ENCODE data around the gene YIF1B. TPM values are rescaled to one million over a fixed set of nuclear protein-coding genes. Genes with fewer than 3 reads are reported as not detected.

Gene YIF1B
- total RNA-seq, 1 donor from 2014 or later: 29.6 TPM

DNA sequence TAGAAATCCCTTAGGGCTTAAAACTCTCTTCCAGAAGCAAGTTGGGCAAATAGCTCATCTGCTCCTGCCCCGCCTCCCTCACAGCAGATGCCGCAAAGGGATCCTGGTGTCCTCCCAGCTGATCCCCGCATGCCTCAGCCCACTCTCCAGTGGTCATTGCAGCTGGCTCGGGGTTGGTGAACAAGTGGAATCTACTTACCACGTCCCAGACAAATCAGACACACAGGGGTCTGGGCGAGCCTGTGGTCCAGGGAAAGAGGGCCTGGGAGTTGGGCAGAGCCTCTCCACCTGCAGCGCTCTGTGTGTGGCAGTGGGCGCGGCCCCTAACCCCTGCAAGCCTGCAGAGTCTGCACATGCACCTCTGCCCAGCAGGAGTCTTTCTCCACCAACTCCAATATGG lies 22.5 kb downstream of the YIF1B start:
- Mint-ChIP-seq H3K27ac (peak overlapping the region; percentile 37), H3K27me3 (no peaks in the 10 kb centered on the region), H3K4me1 (ENCODE audit: low read depth) (no peaks in the 10 kb centered on the region), H3K9me3 (ENCODE audit: low read depth) (no peaks in the 10 kb centered on the region), H3K36me3 (ENCODE audit: insufficient read depth) (peaks cover 12% of the 10 kb centered on the region), H3K4me3 (ENCODE audit: low read depth) (no peak overlapping the region)
- TF ChIP-seq, protein P1, sequence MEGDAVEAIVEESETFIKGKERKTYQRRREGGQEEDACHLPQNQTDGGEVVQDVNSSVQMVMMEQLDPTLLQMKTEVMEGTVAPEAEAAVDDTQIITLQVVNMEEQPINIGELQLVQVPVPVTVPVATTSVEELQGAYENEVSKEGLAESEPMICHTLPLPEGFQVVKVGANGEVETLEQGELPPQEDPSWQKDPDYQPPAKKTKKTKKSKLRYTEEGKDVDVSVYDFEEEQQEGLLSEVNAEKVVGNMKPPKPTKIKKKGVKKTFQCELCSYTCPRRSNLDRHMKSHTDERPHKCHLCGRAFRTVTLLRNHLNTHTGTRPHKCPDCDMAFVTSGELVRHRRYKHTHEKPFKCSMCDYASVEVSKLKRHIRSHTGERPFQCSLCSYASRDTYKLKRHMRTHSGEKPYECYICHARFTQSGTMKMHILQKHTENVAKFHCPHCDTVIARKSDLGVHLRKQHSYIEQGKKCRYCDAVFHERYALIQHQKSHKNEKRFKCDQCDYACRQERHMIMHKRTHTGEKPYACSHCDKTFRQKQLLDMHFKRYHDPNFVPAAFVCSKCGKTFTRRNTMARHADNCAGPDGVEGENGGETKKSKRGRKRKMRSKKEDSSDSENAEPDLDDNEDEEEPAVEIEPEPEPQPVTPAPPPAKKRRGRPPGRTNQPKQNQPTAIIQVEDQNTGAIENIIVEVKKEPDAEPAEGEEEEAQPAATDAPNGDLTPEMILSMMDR (IDR thresholded peaks at IDR 0.05; ENCODE audit: unreplicated experiment): no peak
- DNase-seq (ENCODE audit: low spot score, unreplicated experiment): no peak

DNA sequence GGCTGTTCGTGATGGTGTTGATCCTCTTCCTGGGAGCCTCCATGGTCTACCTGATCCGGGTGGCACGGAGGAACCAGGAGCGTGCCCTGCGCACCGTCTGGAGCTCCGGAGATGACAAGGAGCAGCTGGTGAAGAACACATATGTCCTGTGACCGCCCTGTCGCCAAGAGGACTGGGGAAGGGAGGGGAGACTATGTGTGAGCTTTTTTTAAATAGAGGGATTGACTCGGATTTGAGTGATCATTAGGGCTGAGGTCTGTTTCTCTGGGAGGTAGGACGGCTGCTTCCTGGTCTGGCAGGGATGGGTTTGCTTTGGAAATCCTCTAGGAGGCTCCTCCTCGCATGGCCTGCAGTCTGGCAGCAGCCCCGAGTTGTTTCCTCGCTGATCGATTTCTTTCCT lies 23.9 kb downstream of the YIF1B start:
- DNase-seq (ENCODE audit: low spot score, unreplicated experiment): no peak
- Mint-ChIP-seq H3K9me3 (ENCODE audit: low read depth) (no peaks in the 10 kb centered on the region), H3K27ac (peak overlapping the region; percentile 71)

DNA sequence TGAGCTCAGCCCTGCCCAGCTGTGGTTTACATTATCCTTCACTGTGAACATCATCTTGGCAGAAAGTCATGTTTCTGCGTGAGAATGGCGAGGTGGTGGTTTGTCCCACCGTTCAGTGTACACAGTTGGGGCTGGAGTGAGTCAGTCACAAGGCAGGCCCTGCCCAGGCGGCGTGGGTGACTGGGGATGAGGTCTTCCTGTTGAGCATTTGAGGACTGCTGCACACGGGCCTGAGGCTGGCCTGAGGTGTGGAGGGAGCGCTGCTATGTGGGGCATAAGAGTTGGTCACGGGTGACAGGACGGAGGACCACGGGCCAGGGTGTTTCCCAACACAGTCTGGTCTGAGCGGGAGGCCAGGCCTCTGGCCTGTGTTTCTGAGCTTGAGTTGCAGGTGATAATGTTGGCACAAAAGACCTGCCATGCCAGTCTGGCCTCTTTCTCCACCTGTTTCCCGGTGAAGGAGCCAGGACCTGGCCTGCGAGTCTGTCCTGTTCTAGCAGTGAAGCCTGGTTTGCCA lies 25.1 kb downstream of the YIF1B start:
- no peak overlapping the region for H3K27ac Mint-ChIP-seq
- no peaks in the 10 kb centered on the region for H3K27me3 Mint-ChIP-seq
- no peak for DNase-seq (ENCODE audit: low spot score, unreplicated experiment)
- H3K36me3 Mint-ChIP-seq (ENCODE audit: insufficient read depth): peaks cover 20% of the 10 kb centered on the region
- TF ChIP-seq, protein P1 (IDR thresholded peaks at IDR 0.05; ENCODE audit: unreplicated experiment): no peak
- H3K4me1 Mint-ChIP-seq (ENCODE audit: low read depth): no peaks in the 10 kb centered on the region
- H3K9me3 Mint-ChIP-seq (ENCODE audit: low read depth): no peaks in the 10 kb centered on the region
- no peak overlapping the region for H3K4me3 Mint-ChIP-seq (ENCODE audit: low read depth)

More for the DNA sequence above, 23.9 kb downstream of the YIF1B start:
- Mint-ChIP-seq H3K36me3 (ENCODE audit: insufficient read depth) (peaks cover 15% of the 10 kb centered on the region), H3K27me3 (no peaks in the 10 kb centered on the region), H3K4me1 (ENCODE audit: low read depth) (no peaks in the 10 kb centered on the region), H3K4me3 (ENCODE audit: low read depth) (no peak overlapping the region)
- TF ChIP-seq, protein P1 (IDR thresholded peaks at IDR 0.05; ENCODE audit: unreplicated experiment): no peak

DNA sequence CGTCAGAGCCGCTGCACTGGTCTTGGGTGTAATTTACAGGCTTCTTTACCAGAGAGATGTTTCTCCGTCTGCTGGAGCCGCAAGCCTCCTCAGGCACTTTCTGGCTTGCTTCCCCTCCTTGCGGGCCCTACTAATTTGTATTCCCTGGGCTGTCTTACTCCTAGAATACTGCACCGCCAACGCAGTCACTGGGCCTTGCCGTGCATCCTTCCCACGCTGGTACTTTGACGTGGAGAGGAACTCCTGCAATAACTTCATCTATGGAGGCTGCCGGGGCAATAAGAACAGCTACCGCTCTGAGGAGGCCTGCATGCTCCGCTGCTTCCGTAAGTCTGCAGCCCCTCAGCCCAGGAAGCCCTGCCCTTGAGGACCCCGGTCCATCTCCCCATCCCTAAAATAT lies 25.8 kb downstream of the YIF1B start:
- no peak for DNase-seq (ENCODE audit: low spot score, unreplicated experiment)
- Mint-ChIP-seq H3K27ac (no peak overlapping the region), H3K4me3 (ENCODE audit: low read depth) (no peak overlapping the region), H3K27me3 (no peaks in the 10 kb centered on the region), H3K9me3 (ENCODE audit: low read depth) (no peaks in the 10 kb centered on the region), H3K36me3 (ENCODE audit: insufficient read depth) (peaks cover 22% of the 10 kb centered on the region), H3K4me1 (ENCODE audit: low read depth) (no peaks in the 10 kb centered on the region)
- TF ChIP-seq, protein P1 (IDR thresholded peaks at IDR 0.05; ENCODE audit: unreplicated experiment): no peak

DNA sequence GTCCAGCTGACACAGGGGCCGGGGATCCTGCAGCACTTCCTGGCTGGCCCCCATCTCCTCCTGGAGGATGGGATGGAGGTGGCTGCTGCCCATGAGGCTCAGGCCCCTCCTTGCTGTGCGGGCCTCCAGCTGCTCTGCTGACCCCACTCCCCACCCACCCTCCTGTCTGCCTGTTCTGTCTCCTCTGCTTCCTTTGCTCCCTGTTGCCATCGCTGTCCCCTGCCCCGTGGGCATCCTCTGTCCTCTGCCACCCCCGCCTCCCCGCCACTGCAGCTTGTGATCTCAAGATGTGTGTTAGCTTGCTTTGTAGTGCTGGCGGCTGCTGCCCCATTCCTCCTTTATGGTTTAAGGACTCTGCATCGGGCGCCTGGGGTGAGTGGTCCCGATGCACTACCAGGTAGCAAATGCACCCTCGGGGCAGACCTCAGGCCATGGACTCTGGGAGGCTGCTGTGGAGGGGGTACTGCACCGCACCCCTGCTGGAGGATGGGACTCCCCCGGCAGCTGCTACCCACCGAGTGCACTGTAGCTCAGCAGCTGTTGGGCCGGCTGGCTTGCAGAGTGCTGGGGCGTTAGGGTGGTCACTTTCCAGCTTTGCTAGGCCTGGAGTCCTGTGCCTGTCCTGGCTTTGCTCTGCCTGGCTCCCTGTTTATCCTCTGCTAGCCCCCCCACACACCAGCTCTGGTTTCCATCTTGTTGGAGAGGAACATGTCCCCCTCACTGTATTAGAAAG lies 27.5 kb downstream of the YIF1B start:
- DNase-seq (ENCODE audit: low spot score, unreplicated experiment): no peak
- no peaks in the 10 kb centered on the region for H3K9me3 Mint-ChIP-seq (ENCODE audit: low read depth)
- H3K4me3 Mint-ChIP-seq (ENCODE audit: low read depth): no peak overlapping the region
- TF ChIP-seq, protein P1 (IDR thresholded peaks at IDR 0.05; ENCODE audit: unreplicated experiment): no peak
- H3K27ac Mint-ChIP-seq: no peak overlapping the region
- peaks cover 2% of the 10 kb centered on the region for H3K4me1 Mint-ChIP-seq (ENCODE audit: low read depth)
- peaks cover 25% of the 10 kb centered on the region for H3K36me3 Mint-ChIP-seq (ENCODE audit: insufficient read depth)
- no peaks in the 10 kb centered on the region for H3K27me3 Mint-ChIP-seq
